DMS114 treated with DMSO at 0.1 percent for 48 hours (cell line): ENCODE data around the gene CDH4.

Source experiments
- DNase-seq: peaks from one replicate; lab custom pipeline; 2025; ENCODE audit not compliant: unreplicated experiment; lab: John Stamatoyannopoulos, UW

The CDH4 gene

GRCh38 chr20:61621035-61621730 is 369.1 kb downstream of the CDH4 start:
- DNase-seq: no peak

DNA sequence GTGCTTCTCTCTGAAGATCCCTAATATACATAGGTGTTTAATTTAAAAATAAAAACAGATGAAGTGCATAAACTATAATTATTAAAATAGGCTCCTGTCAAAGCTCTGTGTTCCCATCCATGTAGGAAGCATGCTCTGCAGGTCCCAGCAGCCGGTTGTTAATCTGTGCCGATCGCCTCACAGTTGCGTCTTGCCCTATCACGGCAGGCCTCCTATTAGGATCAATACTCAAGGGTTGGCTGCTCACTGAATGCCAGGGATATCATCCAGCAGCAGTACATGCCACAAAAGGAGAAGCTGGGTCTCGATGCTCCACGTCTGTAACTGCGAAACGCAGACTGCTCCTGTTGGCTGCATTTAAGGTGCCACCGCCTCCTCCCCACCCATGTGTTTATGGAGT is 369.8 kb downstream of the CDH4 start:
- no peak for DNase-seq

DNA sequence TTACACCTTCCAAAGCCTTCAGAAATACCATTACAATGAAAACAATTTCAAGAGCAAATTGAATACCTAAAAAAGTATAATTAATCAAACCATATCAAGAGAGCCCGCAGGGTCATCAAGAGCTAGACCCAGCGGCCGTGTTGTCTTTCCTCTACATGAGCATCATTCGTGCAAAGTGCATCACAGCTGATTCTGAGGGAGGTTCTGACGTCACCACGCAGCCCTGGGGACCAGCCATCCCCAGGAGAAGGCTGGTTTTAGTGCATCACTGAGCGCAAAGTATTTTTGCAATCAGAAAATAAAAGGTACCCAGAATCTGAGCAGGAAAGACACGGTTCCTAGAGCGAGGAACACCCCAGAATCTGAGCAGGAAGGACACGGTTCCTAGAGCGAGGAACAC is 371.4 kb downstream of the CDH4 start:
- DNase-seq: no peak

DNA sequence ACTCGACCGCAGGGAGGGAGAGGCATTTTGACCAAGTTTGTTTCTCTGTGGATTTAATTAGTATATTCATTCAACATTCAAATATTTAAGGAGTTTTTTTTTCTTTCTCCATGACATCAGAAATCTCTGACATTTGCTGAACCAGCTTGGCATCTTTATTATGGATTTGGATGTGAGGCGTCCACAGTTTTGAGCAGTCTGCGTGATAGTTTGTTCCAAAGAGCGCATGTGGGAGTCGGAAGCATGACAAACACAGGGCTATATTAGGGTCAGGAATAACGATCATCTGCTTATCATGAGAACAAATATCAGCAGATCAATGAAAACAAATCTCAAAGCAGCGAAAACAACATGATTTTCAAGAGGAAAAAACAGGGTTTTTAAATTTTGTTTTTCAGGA is 373.2 kb downstream of the CDH4 start:
- no peak for DNase-seq

GRCh38 chr20:61626412-61626811 is 374.4 kb downstream of the CDH4 start:
- no peak for DNase-seq

- DNase-seq: no peak
Observed at GRCh38 chr20:61627791-61628415, 375.8 kb downstream of the CDH4 start.

- DNase-seq: no peak
Observed at GRCh38 chr20:61628480-61628879, 376.4 kb downstream of the CDH4 start.

DNA sequence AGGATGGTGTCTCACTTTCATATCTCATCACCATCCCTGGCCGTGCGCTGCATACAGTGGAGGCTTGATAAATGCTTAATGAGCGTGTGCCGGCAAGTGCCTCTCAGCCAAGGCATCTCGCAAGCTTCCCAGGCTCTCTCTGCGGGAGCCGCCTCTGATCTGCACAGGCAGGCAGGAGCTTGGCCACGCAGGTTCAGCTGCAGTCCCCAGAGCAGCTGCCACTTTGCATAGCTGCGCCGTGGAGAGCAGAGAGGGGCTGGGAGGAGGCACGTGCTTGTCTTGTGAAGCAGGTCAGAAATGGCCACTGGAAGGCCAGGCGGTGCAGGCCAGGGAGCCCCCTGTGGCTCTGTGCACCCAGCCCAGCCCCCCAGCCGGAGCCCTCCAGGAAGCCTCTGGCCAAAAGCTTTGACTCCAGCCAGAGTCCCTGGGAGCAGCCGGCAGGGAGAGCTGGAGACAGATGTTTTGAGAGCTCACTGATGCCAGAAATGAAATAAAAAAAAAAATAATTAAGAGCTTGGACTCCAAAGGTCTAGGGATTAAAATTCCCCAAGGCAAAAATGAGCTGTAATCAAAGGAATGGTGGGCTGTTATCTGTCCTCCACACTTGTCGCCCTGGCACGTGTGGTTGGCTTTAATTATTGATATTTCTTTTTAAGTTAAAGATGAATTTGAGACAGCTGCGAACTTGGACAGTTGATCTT is 377.0 kb downstream of the CDH4 start:
- DNase-seq: no peak

DNA sequence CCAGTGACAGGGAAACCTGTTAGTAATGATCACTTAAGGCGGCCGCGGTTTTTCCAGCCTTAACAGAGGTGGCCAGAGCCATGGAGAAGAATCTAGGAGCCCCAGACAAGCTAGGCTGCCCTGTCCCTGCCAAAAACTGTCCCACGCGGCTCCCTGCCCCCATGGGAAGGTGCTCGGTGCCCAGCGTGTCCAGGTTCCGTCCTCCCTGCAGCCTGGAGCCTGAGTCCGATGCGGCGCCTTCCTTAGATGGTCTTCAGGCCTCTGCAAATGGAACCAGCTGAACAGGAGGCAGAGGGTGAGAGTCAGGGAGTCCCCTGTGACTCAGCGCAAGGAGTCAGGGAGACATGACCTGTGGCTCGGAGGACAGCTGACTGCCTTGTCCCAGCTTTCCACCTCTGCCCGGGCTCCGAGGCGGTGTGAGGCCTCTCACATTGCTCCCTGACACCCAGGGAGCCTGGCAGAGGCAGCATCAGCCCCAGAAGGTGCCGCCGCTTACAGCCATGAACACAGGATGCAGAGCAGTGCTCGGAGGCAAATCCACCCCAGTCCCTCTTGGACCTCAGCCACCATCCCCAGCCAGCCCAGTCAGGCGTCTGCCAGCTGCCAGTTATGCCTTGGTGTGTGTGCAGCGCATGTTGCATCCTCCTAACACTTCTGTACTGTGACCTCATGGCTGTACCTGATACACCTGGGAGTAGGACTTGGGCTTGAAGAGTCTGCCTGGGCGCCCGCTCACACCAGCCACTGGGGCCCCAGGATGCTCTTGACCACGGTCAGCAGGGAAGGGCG is 377.7 kb downstream of the CDH4 start:
- DNase-seq: no peak

GRCh38 chr20:61630391-61630650 is 378.3 kb downstream of the CDH4 start:
- DNase-seq: no peak

- DNase-seq: no peak
Observed at GRCh38 chr20:61630816-61631215, 378.8 kb downstream of the CDH4 start.

DNA sequence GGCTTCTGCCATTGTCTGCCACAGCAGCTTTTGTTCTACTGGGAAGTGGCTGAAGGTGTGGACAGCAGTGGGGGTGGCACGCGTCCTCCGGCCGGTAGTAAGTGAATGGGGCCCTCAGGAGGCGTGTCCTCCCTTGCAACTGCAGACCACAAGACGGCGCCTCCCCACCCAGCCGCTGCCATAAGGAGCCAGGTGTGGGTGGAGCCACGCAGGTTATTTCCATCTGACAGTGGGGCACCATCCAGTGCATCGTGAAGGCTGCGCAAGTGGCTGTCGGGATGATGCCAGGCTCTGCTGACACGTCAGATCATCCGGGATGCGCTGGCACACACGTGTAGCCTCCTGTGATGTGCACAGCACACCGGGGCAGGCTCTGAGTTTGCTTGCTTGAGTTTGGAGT is 379.7 kb downstream of the CDH4 start:
- no peak for DNase-seq

DNA sequence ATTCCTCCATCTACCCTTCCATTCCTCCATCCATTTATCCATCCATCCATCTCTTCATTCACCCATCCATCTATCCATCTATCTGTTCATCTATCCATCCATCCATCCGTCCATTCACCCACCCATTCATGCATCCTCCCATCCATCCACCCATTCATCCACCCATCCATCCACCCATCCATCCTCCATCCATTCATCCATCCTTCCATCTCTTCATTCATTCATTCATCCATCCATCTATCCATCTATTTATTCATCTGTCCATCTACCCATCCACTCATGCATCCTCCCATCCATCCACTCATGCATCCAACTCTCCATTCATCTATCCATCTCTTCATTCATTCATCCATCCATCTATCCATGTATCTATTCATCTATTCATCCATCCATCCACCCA is 380.9 kb downstream of the CDH4 start:
- DNase-seq: no peak

DNA sequence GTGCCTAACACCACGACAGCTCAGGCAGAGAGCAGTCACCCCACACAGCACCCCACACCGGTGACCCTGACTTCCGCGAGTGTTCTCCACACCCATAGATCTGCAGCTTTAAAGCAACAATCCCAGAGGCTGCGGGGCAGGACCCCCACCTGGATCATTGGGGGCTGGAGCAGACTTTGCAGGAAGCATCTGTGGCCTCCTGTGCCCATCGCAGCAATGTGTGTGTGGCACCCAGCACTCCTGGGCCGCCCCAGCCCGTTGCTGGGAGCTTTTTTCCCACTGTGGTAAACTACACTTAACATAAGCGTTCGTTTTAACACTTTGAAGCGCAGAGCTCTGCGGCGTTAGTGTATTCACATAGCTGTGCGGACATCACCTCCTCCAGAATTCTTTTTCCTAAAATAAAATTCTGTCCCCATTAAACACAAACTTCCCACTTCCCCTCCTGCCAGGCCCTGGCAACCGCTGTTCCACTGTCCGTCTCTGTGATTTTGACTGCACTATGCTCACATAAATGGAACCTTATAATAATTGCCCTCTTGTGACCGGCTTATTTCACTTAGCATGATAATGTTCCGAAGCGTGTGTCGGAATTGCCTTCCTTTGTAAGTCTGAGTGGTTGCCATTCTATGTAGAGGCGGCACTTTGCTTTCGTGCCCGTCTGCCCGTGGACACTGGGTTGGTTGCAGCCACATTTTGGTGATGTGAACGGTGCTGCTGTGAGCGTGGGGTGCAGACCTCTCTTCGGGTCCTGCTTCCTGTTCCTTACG is 382.5 kb downstream of the CDH4 start:
- no peak for DNase-seq

DNA sequence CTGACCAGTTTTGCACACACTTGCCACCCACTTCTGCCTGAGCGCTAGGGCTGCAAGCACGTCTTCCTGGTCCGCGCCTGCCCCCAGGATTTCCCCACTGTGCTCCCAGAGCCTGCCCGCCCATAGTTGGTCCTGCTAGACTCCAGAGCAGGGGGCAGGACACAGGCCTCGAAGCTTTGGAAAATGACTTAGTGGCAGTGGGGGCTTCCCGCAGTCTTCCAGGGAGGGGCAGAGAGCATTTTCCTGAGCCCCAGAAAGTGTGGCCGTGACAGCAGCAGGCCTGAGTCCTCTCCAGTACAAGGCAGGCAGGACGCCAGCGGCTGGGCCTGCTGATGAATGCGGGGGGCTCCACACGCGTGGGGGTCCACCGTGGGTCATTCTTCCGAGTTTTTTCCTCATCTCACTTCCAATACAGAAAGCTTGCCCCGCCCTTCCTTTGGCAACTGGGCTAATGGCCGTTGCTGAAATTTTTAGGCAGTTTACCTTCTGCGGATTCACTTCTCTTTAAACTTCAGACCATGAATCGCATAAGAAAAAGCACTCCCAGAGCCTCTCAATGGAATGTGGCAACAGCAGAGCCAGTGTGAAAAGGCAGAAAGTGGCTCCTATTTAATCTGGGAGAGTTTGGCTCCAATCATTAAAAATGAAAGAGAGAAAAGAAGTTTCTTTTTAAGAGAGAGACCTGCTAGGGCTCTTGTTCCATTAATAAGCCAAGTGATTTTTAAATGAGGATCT is 383.8 kb downstream of the CDH4 start:
- no peak for DNase-seq

DNA sequence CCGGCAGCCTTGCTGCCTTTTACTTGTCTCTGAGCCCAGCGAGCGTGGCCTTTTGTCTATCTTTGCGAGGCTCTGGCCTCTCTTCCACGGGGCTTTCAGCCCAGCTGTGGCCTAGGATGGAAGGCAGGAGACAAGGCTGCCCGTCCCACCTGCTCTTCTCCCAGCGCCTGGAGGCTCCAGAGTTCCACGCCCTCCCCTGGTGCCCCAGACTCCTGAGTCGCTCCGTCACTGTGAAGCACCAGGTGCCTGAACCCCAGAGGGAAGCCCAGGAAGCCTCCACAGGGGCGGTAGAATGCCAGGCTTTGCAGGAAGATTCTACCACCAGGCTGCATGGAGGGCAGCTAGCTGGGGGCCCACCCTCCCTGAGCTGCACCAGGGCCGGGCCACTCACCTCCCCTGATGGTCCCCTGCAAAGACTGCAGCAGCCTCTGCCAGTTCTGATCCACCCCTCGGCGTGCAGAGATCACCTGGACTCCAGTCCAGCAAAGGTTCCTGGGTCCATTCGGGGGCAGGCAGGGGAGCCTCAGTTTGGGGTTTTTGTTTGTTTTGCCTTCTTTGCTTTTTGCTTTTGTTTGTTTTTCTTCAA is 384.6 kb downstream of the CDH4 start:
- DNase-seq: no peak

- no peak for DNase-seq
Observed at GRCh38 chr20:61638802-61639585, 386.9 kb downstream of the CDH4 start.

DNA sequence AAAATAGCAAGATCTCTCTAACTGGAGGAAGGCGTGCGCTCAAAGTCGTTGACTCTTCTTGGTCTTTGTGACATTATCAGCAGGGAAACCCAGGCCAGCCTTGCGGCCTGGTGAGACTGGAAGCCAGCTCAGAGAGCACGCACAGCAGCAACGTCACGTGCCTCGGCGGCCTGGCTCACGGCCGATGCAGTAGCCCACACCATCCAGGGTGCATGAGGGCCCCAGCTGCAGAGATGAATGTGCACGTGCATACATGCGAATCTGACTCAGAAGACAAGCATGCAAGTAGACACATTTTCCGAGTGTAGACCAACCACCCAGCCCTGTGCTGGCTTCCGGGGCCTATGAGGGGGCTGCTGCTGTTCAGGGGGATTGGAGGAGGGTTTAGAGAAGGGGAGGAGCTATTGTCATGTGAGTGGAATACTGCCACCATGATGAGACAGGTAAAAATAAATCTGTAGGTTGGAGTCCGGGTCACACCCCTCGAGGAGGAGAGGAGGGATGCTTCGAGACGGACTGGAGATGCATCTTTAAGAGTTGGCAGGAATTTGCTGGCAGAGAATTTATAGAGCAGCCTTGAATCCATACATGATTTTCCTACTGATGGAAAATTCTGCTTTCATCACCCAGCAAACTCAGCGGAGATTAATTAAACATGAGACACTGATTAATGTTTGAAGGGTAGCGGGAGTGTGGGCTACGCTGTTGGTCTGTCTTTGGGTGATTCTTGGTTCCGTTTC is 388.2 kb downstream of the CDH4 start:
- no peak for DNase-seq

GRCh38 chr20:61640871-61641245 is 388.8 kb downstream of the CDH4 start:
- no peak for DNase-seq
